ENCODE results near the gene PCSK6.

Gene PCSK6

GRCh38 chr15:101461097-101461496 is 28.4 kb downstream of the PCSK6 start:
- Mint-ChIP-seq H3K4me1 (peaks cover 6% of the 10 kb centered on the region), H3K9me3 (peaks cover 4% of the 10 kb centered on the region), H3K36me3 (ENCODE audit: low read depth) (no peaks in the 10 kb centered on the region), H3K27ac (no peak overlapping the region), H3K27me3 (ENCODE audit: low read depth) (peaks cover 14% of the 10 kb centered on the region), H3K4me3 (no peak overlapping the region)
- TF ChIP-seq, protein P1, sequence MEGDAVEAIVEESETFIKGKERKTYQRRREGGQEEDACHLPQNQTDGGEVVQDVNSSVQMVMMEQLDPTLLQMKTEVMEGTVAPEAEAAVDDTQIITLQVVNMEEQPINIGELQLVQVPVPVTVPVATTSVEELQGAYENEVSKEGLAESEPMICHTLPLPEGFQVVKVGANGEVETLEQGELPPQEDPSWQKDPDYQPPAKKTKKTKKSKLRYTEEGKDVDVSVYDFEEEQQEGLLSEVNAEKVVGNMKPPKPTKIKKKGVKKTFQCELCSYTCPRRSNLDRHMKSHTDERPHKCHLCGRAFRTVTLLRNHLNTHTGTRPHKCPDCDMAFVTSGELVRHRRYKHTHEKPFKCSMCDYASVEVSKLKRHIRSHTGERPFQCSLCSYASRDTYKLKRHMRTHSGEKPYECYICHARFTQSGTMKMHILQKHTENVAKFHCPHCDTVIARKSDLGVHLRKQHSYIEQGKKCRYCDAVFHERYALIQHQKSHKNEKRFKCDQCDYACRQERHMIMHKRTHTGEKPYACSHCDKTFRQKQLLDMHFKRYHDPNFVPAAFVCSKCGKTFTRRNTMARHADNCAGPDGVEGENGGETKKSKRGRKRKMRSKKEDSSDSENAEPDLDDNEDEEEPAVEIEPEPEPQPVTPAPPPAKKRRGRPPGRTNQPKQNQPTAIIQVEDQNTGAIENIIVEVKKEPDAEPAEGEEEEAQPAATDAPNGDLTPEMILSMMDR (IDR thresholded peaks at IDR 0.05; ENCODE audit: unreplicated experiment in 3 of 3), result no peak

DNA sequence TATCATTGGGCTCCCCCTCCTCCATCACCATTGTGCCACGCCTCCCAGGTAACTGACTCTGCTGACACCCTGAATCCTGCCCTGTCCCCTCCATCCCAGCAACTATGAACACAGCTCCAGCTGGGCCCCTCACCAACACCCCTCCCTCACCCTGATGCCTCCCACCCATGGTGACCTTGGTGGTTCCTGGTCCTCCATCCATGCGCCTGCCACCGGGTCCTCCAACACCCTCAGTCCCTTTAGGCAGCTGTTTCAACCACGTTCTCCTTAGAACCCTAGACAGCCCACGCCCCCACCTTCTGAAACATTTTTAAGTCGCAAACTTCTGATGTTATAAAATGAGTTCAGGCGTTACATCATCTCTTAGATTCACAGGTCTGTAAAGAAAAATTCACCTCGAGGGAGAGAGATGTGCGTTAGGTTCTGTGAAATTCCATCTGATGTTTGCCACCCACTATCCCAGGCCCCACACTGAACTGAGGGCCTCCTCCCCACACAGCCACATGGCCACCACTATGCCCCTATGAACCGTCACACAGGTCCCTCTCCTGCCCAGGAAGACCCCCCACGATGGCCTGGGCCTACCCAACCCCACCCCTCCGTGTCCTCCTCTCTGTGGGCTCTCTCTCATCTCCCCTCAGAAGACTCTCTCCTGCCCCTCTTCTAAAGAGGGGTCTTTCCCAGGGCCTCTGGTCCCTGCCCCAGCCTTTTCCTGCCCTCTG is 29.8 kb downstream of the PCSK6 start:
- no peak overlapping the region for H3K4me3 Mint-ChIP-seq
- H3K36me3 Mint-ChIP-seq (ENCODE audit: low read depth), result no peaks in the 10 kb centered on the region
- H3K27me3 Mint-ChIP-seq (ENCODE audit: low read depth), result peaks cover 18% of the 10 kb centered on the region
- no peaks in the 10 kb centered on the region for H3K9me3 Mint-ChIP-seq
- TF ChIP-seq, protein P1 (IDR thresholded peaks at IDR 0.05; ENCODE audit: unreplicated experiment in 3 of 3), result no peak
- no peak overlapping the region for H3K27ac Mint-ChIP-seq
- peaks cover 19% of the 10 kb centered on the region for H3K4me1 Mint-ChIP-seq

- H3K27me3 Mint-ChIP-seq (ENCODE audit: low read depth), result peaks cover 18% of the 10 kb centered on the region
- TF ChIP-seq, protein P1 (IDR thresholded peaks at IDR 0.05; ENCODE audit: unreplicated experiment in 3 of 3), result no peak
- H3K36me3 Mint-ChIP-seq (ENCODE audit: low read depth), result no peaks in the 10 kb centered on the region
- H3K4me1 Mint-ChIP-seq, result peaks cover 19% of the 10 kb centered on the region
- H3K27ac Mint-ChIP-seq, result no peak overlapping the region
- no peak overlapping the region for H3K4me3 Mint-ChIP-seq
- H3K9me3 Mint-ChIP-seq, result no peaks in the 10 kb centered on the region
Measured at GRCh38 chr15:101458908-101459578, 30.5 kb downstream of the PCSK6 start.

DNA sequence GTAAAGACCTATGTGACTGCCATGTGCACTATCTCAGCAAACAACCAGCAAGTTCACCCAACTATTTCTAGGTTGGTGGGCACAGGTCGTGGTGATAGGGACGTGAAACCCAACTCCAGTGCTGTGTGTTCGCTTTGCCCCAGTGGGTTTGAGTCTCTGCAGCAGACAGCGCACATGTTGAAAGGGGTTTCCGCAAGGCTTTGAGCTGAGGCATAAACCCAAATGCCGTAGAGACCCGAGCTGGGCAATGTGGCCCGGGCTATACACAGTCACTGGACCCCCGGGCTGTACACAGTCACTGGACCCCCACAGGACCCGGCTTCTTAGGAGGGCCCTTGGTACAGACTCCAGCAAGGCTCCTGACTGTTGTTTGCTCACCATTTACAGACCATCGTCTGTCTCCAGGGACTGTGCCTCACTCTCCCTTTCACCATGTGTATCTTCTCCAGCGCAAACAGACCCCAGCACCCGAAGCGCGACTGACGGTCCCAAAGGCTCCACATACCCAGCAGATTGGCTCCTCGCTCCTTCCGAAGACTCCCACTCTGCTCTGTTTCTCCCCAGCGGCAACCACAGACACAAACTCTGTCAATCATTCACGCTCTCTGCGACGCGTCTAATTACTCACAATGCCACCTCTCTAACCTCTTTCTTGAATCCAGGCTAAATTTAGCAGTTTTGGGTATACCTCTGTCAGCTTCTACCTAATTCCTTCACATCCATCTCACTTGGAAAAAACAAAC is 31.2 kb downstream of the PCSK6 start:
- no peak overlapping the region for H3K4me3 Mint-ChIP-seq
- peaks cover 20% of the 10 kb centered on the region for H3K27me3 Mint-ChIP-seq (ENCODE audit: low read depth)
- H3K4me1 Mint-ChIP-seq, result peaks cover 23% of the 10 kb centered on the region
- H3K27ac Mint-ChIP-seq, result no peak overlapping the region
- no peaks in the 10 kb centered on the region for H3K36me3 Mint-ChIP-seq (ENCODE audit: low read depth)
- H3K9me3 Mint-ChIP-seq, result no peaks in the 10 kb centered on the region
- TF ChIP-seq, protein P1 (IDR thresholded peaks at IDR 0.05; ENCODE audit: unreplicated experiment in 3 of 3), result no peak

GRCh38 chr15:101457696-101458095 is 31.8 kb downstream of the PCSK6 start:
- Mint-ChIP-seq H3K27ac (no peak overlapping the region), H3K27me3 (ENCODE audit: low read depth) (peaks cover 21% of the 10 kb centered on the region), H3K4me3 (no peak overlapping the region), H3K36me3 (ENCODE audit: low read depth) (no peaks in the 10 kb centered on the region), H3K4me1 (peaks cover 25% of the 10 kb centered on the region), H3K9me3 (no peaks in the 10 kb centered on the region)
- TF ChIP-seq, protein P1 (IDR thresholded peaks at IDR 0.05; ENCODE audit: unreplicated experiment in 3 of 3), result no peak

Data from nephron (organoid).